ENCODE data around the gene FPR2.

Gene FPR2

DNA sequence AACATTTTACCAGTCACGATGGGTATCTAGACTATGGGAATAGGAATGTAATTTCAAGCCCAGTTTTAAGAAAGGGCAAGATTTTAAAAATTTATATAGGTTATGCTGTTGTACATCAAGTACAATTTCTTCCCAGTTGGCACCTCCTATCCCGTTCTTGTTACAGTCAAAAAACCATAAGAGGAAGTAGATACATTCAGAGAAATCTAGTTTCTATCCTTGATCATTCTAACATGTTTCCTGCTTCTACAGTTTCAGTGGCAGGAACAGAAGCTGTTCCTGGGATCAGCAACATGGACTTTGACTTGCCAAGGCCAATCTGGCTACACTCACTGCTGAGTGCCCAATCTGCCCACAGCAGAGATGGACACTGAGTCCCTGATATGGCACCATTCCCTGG is 19.3 kb downstream of the FPR2 start:
- in situ Hi-C loops (cut with HindIII; ENCODE audit: low sequenced_read_pairs) = no loop called here

DNA sequence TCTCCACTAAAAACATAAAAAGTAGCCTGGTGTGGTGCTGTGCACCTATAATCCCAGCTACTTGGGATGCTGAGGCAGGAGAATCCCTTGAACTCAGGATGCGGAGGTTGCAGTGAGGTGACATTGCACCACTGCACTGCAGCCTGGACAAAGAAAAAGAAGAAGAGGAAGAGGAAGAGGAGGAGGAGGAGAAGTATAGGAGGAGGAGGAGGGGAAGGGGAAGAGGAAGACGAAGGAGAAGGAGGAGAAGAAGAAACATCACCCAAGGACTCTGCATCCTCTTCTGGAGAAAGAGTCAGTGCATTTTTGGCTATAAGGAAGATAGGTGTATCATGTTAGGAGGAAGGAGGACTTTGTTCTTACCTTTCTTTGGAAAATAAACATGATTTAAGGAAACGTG is 21.0 kb downstream of the FPR2 start:
- in situ Hi-C loops (cut with HindIII; ENCODE audit: low sequenced_read_pairs) = no loop called here

DNA sequence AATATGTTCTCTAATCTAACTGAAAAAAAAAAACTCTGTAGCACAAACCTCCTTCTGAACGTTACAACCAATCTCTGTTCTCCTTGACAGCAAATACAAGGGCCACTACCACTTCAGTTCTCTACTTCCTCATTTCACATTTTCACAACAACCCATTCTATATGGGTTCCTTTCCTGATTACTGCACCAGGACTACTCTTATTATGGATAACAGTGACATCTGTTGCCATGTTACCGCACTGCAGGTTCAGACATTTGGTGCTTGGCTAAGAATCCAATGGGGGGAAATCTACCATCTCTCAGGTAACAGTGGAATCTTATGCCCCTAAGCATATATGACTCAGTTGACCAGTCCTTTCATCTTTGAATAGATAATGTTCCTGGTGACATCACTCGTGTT is 22.4 kb downstream of the FPR2 start:
- in situ Hi-C loops (cut with HindIII; ENCODE audit: low sequenced_read_pairs) = no loop called here

DNA sequence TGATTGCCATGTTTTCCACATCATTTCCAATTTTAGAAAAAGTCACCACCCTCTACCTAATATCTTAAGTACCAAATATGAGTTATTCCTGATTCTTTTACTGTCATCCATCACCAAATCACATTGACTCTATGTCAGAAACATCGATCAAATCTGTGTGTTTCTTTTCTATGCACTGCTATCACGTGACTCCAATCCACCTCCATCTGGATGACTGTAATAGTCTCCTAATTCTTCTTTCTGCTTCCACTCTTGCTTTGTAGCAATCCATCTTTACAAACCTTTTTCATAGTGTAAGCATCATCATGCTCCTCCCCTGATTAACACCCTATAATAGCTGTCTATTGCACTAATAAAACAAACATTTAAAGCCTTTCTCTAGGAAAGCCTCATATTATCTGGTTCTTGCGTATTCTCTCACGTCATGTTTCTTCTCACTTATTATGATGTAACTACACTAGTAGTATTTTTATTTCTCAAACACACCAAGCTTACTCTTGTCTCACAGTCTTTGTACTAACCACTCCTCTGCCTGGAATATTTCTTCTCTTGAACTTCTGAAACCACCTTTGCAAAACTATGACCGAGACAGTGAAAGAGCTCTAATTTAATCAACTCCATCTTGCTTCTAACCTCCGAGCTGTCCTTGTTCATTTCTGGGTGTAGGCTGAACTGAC is 23.3 kb downstream of the FPR2 start:
- in situ Hi-C loops (cut with HindIII; ENCODE audit: low sequenced_read_pairs) = no loop called here

DNA sequence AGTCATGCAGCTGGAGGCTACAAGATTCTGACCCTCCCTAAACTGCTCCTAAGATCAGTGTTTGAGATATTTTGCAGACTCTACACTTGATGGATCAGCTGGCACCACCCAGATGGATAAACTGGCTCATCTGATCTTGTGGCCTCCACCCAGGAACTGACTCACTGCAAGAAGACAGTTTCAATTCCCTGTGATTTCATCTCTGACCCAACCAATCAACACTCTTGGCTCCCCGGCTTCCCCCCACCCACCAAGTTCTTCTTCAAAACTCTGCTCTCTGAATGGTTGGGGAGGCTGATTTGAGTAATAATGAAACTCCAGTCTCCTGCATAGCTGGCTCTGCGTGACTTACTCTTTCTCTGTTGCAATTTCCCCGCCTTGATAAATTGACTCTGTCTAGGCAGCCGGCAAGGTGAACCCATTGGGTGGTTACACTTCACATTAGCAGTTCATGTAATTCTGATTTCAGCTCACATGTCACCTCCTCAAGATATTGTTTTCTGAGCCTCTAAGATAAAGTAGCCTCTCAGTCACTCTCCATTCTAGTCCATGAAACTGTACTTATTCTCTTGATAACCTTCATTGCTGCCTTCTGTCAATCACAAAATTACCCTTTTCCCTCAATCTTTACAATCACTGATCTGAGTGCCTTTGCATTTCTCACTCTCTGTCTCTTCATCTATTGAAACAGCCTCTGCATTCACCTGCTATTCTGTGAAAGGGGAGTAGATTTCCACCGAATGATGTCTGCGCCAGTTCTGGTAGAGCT is 24.1 kb downstream of the FPR2 start:
- in situ Hi-C loops (cut with HindIII; ENCODE audit: low sequenced_read_pairs) = no loop called here

DNA sequence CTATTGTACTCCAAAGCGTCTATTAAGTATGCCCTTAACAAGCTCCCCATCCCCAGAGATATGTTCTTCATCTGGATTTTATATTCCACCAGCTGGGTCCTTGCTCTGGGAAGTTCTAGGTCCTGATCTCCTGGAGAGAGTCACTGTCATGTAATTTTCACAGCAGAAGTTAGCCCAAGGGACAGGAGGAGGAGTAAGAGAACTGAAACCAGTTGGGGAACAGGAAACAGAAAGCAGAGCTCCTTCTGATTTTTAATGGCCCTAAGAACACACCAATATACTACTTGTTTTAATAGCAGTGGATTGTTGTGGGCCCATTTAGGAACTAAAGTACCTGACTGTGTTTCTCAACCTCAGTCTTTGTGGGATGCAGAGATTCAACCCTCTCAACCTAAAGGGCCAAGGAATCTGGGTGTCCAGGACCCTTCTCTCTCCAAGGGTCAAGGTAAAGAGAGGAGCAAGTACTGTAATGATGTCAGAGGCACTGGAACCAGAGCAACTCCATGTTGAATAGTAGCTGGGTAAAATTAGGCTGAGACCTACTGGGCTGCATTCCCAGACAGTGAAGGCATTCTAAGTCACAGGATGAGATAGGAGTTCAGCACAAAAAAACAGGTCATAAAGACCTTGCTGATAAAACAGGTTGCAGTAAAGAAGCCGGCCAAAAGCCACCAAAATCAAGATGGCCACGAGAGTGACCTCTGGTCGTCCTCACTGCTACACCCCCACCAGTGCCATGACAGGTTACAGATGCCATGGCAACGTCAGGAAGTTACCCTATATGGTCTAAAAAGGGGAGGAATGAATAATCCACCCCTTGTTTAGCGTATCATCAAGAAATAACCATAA is 25.9 kb downstream of the FPR2 start:
- in situ Hi-C loops (cut with HindIII; ENCODE audit: low sequenced_read_pairs) = no loop called here

DNA sequence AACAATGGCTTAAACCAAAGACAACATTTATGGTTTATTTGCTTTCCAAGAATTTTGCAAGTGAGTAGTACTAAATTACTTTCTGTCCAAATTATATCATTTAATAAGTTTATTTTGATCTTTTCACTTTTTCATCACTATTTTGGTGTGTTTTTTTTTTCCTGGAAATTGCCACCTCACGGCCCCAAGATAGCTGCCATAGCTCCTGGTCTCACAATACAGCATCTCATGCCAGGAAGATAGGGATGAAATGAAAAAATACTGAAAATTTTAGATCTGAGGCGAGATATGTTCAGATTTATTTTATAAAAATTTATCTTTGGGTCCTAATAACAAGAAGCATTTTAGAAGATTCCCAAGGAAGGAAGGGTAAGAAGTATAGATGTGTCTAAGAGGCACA is 27.0 kb downstream of the FPR2 start:
- in situ Hi-C loops (cut with HindIII; ENCODE audit: low sequenced_read_pairs) = no loop called here

DNA sequence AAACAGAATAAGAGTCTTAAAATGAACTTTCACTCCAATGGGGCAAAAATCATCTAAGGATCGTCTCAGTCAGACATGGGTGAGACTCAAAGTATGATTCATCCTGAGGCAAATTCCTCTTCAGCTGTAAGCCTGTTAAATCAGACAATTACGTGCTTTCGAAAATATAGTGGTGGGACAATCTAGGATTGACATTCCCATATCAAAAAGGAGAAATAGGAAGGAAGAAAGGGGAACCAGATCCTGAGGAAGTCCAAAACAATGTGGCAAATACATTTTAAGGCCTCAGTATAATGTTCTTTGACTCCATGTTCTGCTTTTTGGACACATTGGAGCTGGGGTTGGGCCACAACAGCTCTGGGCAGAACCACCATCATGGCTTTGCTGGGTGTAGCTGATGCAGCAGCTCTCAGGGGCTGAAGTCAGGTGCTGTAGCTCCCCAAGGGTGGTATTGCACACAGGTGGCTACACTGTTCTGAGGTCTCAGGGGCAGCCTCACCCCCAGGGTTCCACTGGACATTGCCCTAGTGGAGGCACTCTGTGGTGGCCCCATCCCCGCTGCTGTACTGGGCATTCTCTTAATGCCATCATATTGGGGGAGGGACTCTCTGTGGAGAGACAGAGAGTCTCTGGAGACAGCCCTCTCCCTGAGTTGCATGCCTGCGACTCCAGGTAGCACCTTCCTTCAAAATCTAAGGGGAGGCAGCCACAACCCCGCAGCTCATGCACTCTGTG is 28.2 kb downstream of the FPR2 start:
- in situ Hi-C loops (cut with HindIII; ENCODE audit: low sequenced_read_pairs) = no loop called here

DNA sequence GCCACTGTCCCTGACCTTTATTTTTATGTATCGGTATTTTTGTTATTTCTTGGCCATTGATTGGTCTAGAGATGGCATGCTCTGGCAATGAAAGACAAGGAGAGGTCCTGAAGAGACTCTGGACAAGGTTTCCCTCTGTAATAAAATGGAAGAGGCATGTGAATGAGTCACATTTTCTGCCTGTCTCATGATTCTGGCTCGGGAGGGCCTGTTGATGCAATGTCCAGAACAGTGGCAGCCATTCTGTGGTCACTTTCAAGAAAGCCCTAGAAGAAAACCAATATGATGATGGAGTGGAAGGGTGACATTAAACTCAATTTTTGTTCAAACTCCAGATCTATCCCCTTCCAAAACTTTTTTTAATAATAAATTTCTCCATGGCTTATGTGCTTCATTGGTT is 32.0 kb downstream of the FPR2 start:
- in situ Hi-C loops (cut with HindIII; ENCODE audit: low sequenced_read_pairs) = no loop called here

DNA sequence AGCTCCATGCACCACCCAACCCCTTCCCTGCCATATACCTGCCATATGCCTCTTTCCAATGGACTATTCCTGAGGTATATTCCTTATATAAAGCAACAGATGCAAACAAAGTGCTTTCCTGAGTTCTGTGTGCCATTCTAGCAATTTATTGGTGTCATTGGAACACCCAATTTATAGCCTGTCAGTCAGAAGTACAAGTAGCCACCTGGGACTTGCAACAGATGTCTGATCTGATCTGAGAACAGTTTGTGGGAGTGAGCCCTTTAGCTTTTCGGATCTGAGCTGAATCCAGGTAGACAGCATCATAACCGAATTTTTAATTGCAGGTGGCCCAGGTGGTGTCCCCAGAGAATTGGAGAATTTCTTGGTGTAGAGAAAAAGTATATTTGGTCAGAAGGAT is 33.0 kb downstream of the FPR2 start:
- in situ Hi-C loops (cut with HindIII; ENCODE audit: low sequenced_read_pairs) = no loop called here

DNA sequence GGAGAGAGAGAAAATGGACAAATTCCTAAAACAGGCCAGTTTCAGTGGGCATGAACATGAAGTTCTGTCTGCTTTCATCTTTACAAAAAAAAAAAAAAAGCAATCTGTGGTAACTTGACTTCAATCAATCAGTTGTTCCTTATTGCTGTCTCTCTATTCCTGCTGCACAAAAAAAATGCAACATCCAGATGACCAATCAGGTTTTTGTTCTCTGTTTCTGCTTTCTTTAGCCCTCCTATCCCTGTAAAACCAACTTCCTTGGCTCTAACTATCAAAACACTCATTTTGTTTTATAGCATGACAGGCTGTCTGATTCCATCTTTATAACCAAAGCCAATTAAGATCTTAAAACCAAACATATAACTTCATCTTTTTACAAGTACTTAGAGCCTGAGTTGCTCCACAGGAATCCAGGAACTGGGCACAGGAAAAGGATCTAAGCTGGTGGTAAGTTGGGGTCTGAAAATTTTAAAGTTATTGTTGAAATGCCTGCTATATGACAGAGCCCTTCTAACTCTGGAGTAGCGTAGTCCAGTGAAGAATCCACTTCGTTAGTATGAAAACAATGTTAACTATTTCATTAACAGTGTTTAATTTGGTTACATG is 34.0 kb downstream of the FPR2 start, which contains the start of gene FPR3:
Gene FPR3, plus strand, starts transcription at position 273 of the 606 bp plus-strand sequence. CDS start 28,592 bp downstream, outside the sequence.
- in situ Hi-C loops (cut with HindIII; ENCODE audit: low sequenced_read_pairs) = no loop called here

DNA sequence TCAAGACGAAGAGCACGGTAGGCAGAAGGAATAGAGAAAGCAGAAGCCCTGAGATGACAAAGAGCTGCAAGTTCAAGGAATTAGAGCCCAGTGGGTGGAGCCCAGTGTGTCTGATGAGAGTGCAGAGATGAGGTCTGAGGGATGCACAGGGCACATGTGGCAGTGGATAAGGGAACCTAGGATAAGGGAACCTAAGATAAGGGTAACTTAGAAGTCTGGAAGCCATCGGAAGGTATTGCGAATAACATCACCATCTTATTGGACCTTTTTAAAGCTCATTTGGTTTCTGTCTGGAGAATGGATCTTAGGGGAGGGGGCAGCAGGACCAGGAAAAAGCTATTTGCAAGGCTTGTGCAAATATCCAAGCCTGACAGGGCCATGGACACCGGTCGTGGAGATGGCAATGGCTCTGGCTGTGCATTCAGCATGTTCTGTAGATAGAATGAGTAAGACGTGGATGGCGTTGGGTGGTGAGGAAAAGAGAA is 35.3 kb downstream of the FPR2 start:
- in situ Hi-C loops (cut with HindIII; ENCODE audit: low sequenced_read_pairs) = no loop called here

DNA sequence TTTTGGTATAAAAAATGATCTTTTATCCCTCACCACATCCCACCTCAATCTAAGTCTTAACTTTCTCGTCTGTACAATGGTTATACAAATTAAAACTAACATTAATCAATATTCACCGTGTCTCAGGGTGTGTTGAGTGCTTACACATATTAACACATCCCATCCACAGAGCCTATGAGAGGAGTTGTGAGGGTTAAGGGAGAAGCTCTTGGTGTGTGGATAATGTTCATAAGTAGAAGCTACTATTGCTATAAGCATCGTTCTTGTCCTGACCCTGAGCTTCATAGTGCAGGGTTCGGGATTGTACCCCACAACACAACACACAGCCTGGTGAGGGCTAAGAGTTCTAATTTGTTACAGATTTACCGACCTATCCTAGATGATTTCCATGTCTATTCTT is 36.5 kb downstream of the FPR2 start:
- in situ Hi-C loops (cut with HindIII; ENCODE audit: low sequenced_read_pairs) = no loop called here

DNA sequence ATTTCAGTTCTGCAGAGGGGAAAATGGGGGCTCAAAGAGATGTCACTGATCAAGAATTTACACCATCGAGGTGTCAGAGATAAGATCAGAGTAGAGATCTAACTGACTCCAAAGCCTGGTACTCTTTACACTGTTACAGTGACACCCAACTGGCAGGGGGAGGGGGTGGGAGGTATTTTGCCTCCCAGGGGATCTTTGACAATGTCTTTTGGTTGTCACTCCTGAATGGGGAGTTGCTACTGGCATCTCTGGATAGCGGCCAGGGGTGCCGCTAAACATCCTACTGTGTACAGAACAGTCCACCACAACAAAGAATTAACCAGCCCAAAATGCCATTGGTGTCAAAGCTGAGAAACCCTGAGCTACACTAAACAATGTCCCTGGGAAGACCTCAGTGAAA is 37.1 kb downstream of the FPR2 start:
- in situ Hi-C loops (cut with HindIII; ENCODE audit: low sequenced_read_pairs) = no loop called here

DNA sequence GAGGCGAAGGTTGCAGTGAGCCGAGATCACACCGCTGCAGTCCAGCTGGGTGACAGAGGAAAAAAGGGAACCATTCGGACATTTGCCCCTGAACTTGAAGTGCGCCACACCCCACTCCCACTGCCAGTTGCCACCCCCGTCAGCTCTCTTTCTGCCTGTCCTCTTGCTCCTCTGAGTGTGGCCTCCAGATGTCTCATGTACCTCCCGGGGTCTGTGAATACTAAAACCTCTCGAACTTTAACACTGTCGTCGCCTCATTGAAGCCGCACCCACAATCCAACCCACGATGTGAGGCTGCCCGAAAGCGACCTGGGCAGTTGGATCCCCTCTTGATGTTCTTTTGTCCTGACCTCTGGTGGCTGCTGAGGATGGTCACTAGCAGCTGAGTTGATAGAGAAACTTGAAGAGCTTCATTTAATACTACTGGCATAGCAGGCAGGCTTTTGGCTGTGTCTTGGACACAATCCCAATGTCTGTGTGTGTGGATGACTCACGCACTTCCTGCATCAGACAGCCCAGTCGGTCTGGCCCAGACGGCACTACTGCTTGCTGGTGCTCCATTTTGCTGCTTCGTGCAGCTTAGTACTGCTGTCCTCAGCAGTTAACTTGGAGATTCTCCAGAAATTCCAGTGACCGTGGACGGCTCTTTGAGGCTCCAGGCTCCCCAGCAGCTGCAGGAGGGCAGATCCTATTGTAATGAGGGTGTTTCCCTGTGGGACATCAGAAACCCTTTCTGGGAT is 38.2 kb downstream of the FPR2 start:
- in situ Hi-C loops (cut with HindIII; ENCODE audit: low sequenced_read_pairs) = no loop called here

DNA sequence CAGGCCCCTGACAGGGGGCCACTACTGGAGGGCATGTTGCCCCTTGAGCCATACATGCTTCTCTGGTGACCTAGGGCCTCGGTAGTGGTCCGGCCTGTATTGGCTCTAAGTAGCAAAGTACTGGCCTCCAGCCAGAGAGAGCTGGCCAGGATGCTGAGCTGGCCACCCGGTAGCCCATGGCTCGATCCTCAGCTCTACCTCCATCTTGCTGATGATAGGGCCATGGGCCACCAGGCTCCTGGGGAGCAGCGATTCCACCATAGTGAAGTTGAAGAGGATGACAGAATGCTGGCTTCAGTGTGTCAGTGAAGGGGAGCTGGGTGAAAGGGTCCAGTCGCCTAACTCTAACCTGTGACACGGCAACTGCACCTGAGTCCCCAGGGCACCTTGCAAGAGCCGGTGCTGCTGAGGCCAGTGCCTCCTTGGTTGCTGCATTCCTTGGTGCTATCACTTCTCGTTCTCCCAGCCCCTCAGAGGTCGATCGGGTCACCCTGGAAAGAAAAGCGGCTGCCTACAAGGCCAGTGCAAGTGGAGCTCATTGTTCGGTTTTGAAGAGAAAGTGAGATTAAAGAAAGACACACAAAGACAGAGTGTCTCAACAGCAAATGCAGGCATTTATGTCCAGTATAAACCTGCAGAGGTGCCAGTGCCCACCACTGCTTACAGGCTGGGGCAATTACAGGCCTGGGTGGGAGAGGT is 38.9 kb downstream of the FPR2 start:
- in situ Hi-C loops (cut with HindIII; ENCODE audit: low sequenced_read_pairs) = no loop called here

DNA sequence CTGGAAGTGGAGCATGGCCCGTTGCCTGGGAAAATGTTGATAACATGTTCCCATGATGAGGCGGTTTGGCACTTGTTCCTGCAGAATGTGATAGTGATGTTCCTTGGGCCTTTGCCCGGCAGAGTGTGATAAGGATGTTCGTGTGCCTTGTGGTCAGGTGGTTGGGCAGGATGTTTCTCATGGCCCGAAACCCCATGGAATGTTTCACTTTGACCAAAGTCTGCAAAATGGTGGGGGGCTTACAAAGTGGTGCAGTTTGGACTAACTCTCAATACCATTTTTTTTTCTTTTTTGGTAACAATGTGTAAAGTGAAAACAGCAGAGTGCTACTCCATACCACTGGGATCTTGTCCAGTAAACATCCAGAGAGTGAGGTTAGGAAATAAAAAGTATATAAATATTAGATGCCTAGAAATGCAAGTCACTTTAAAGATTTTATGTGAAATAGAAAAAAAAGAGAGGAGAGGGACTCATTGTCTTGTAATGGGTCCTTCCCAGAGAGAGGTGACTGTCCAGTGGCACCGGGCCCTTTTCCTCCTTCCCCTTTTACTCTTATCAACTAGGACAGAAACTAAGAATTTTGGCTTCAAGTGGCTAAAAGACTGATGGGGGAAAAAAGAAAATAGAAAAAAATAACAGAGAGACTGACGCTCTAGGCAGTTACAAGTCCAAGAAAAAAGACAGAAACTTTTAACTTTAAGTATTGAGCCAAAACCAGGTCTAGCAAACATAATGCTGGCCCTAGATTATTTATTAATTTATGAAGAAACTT is 39.7 kb downstream of the FPR2 start:
- in situ Hi-C loops (cut with HindIII; ENCODE audit: low sequenced_read_pairs) = no loop called here

DNA sequence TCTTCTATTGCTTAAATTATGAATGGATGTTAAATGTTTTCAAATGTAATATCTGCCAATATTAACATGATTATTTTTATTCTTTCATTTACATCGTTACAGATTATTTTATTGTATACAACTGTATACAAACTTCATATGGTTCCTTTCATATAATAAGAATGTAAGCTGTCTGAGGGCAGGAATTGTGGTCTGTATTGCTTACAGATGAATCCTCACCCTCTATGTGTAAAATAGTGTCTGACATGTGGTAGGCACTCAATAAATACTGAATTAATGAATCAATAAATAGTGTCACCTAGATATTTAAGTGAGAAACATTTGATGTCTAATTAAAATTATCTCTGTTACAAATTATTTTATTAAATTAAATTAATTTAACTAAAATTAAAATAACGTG is 41.8 kb downstream of the FPR2 start:
- in situ Hi-C loops (cut with HindIII; ENCODE audit: low sequenced_read_pairs) = no loop called here

All from endothelial cell of hepatic sinusoid (primary cell).